Mesodermal cell (in vitro differentiated cells): ENCODE data around the gene KCNH3.

ENCODE experiments used
- H3K27ac ChIP-seq: 2 replicates; pipeline ENCODE4 v1.7.0; 2013; ENCODE audit warnings: mild to moderate bottlenecking, low read depth, low read length, moderate library complexity; ENCODE audit not compliant: severe bottlenecking
- H3K36me3 ChIP-seq: 2 replicates; pipeline ENCODE4 v1.7.1; 2013; ENCODE audit warnings: mild to moderate bottlenecking, low read length, moderate library complexity; ENCODE audit not compliant: control insufficient read depth, insufficient read depth
- H3K4me1 ChIP-seq: one replicate; pipeline ENCODE4 v1.7.1; 2013; ENCODE audit warnings: mild to moderate bottlenecking, low read length; ENCODE audit not compliant: insufficient read depth, control insufficient read depth, poor library complexity, severe bottlenecking
- H3K4me3 ChIP-seq: 2 replicates; pipeline ENCODE4 v1.7.0; 2013; ENCODE audit warnings: low read length, control low read depth, mild to moderate bottlenecking; ENCODE audit not compliant: insufficient read depth, poor library complexity, severe bottlenecking; ENCODE audit errors: extremely low read depth
- H3K9me3 ChIP-seq: 2 replicates; pipeline ENCODE4 v1.7.1; 2013; ENCODE audit warnings: mild to moderate bottlenecking, low read length, moderate library complexity; ENCODE audit not compliant: control insufficient read depth
- WGBS, 2 experiments: methylation state at CpG; one replicate each; pipeline ENCODE4 v1.1.5; 2013; ENCODE audit warnings: missing lambda C conversion rate in 2 of 2; ENCODE audit not compliant: insufficient coverage in 2 of 2; 5-methylcytosine and 5-hydroxymethylcytosine counted together

The KCNH3 gene

DNA sequence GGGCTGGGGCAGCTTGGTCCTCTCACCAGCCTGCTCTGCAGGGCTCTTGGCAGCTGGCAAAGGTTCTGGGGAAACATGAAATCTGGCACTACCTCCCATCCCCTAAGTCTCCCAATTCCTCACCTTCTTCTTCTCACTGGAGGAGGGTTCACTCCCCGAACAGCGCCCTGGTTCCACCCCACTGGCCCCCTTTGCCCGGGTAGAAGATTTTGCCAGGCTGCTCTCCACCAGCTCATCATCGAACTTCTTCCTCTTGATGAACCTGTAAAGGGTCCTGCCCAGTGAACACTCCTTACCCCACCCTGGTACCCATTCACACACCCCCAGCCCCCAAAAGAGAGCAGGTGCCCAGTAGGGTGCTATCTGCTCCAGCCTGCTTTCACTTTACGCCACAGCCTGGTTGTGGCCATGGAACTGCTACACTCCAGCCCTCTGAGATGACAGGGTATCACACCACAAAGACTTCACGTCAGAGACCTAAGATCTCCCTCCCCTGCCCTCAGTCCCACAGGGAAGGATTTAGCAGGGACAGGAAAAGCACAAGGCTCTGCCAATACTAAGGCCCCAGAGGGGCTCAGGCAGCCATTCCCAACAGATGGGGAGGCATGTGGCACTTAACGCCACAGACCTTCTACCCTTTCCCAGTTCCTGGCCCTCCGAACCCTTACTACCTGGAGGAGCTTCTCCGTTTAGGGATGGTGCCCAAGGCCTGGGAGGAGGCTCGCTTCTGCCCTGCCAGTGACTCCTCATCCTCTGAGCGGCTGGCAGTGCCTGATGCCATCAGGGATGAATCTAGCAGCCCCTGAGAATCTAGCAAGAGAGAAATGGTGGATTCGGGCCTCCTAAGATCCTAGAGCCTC lies 26.8 kb downstream of the KCNH3 start:
- Histone ChIP-seq H3K9me3 (no peaks in the 10 kb centered on the region), H3K4me1 (peaks cover 12% of the 10 kb centered on the region), H3K4me3 (no peak overlapping the region), H3K36me3 (peaks cover 59% of the 10 kb centered on the region), H3K27ac (no peak overlapping the region)
- 93 to 97% methylated on average over 7 to 11 of the region's 12 CpGs for WGBS, 2 experiments

DNA sequence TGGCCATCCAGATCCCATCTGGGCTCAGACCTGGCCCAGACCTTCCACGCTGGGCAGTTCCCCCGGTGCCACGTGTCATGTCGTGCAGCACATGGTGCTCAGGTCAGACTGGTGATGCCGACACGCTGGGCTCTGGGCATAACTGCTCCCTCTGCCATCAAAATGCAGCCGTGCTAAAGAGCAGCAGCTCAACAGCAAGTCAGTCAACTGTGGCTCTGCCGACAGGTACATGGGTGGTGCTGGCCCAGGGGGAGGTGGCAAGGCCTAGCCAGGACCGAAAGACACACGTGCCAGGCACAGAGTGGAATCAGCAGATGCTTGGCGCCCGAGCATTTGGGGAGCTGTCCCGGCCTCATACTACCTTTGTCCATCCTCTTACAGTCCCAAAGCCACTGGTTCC lies 27.5 kb downstream of the KCNH3 start:
- Histone ChIP-seq H3K4me3 (no peak overlapping the region), H3K4me1 (peaks cover 12% of the 10 kb centered on the region), H3K36me3 (peaks cover 58% of the 10 kb centered on the region), H3K27ac (no peak overlapping the region), H3K9me3 (no peaks in the 10 kb centered on the region)
- 96 to 97% methylated on average over 11 to 12 of the region's 13 CpGs for WGBS, 2 experiments

DNA sequence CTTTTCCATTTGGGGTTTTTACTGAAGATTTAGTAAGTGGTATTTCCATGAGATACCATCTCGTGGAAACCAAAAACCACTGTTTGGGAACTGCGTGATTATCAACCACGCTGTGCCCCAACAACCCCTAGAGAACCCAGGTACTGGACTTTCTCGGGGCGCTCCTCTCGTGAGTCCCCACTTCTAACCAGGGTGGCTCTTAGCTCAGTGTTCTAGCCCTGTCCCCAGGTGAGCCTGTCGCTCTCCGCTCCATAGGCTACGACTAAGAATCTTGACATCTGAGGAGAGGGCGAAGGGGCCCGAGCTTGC lies 28.4 kb downstream of the KCNH3 start:
- Histone ChIP-seq H3K4me3 (peak overlapping the region; percentile 92), H3K4me1 (peaks cover 12% of the 10 kb centered on the region), H3K27ac (no peak overlapping the region), H3K9me3 (no peaks in the 10 kb centered on the region), H3K36me3 (peaks cover 55% of the 10 kb centered on the region)
- 5 to 6% methylated on average over 7 to 11 of the region's 11 CpGs for WGBS, 2 experiments

DNA sequence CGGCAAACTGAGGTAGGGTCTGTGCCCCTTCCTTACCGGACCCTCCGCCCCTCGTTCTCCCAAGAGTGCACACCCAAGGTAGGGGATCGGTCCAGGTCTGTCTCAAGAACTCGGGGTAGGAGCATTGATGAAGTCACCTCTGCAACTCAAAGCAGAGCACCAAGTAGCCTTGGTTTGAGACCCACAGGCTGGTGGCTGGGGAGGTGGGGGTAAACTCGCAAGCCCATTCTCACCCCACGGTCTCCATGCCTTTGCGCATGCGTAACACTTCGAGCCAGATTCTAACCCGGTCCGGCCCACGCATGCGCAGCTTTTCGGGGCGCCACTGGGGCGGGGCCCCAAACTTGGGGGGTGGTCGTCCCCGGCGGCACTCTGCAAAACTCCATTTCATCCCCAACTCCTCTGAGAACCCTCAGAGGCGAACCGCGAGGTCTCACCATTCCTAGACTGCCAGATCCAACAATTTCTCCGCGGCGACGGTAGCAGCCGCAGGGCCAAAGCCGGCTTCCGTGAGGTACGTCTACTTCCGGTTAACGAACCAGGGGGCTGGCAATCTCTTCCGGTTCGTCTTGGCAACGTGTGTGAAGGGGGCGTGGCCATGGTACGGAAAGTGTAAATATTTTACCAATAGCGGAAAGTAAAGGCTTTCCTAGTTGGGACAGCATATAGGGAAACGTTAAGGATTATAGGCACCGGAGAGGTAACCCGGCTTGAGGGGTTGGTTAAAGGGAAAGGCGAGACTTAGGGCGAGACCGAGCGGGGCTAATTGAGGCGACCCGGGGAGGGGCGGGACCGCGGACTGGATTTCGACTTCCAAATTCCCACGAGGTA lies 29.0 kb downstream of the KCNH3 start, which contains the start of gene MCRS1:
TSS of gene MCRS1 (minus strand) at position 532 of the 831 bp plus-strand sequence. CDS start 1,411 bp downstream, outside the sequence.
- Histone ChIP-seq H3K4me3 (peak within 1 kb of the TSS; percentile 92), H3K9me3 (no peaks in the 10 kb centered on the region), H3K36me3 (peaks cover 53% of the 10 kb centered on the region), H3K4me1 (peaks cover 12% of the 10 kb centered on the region), H3K27ac (peak within 1 kb of the TSS; percentile 85)
- WGBS, 2 experiments, result 0 to 1% methylated on average over 38 to 50 of the region's 54 CpGs

DNA sequence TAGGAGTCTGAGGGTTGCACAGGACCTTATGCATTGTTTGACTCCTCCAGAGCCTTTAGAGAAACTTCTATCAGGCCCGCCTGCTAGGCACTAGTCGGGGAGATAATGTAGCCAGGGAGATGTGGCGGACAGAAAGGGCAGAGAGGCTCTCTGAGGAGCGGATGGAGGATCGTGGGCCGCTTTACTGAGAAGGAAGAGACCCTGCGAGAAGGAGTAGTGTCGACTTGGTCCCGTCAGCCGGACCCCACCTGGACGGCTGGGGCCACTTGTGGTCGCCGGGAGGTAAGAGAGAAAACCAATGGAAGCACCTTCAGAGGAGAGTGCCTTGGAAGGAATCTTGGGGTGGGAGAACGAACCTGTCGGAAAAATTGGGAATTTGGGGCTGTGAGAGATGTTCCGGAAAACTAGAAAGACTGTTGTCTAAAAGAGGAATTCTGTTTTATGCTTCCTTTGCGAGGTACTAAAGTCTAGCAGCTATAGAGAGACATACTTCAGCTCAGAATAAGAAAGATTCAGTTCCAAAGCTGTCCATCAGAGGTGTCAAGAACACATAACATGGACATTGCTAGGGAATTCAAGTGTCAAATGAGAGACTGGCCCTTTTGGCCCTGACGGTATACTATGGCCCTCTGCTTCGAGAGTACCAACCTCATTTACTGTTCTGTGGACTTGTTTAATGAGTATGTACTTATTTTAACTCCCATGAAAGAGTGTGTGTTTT lies 29.8 kb downstream of the KCNH3 start:
- peak overlapping the region; percentile 85 for H3K27ac ChIP-seq
- no peaks in the 10 kb centered on the region for H3K9me3 ChIP-seq
- WGBS, 2 experiments, result 1 to 2% methylated on average over 17 of the region's 19 CpGs
- peaks cover 49% of the 10 kb centered on the region for H3K36me3 ChIP-seq
- H3K4me1 ChIP-seq, result peaks cover 12% of the 10 kb centered on the region
- peak overlapping the region; percentile 92 for H3K4me3 ChIP-seq

DNA sequence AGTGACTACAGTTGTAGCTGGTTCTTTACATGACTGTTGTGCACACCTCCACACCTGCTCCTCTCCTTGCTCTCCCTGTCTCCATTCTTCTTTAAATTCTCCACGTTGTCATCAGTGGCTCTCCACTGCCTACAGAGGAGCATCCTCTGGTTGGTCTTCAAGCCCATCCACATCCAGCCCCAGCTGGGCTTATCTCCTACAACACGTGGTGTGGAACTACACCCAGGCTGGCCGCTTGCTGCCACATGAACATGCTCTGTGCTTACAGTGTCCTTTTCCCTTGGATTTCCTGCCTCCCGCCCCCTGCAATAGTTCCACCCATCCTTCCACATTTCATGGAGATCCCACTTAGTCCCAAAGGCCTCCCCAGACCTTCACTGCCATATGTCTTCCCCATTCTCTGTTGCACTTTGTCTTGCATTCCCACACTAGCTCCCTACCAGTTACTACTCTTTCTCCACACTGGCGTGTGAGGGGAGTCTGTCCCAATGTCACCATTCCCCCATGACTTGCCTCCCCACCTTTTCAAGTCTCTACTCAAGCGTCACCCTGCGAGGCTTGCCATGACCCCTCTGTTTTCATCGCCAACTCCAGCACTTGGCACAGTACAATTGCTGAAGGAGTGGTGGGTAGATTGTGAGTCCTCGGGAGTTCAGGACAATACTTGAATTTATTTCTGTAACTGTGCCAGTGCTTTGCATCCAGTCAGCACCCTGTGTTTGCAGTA lies 38.9 kb downstream of the KCNH3 start:
- Histone ChIP-seq H3K27ac (no peak overlapping the region), H3K4me1 (peaks cover 4% of the 10 kb centered on the region), H3K36me3 (peaks cover 42% of the 10 kb centered on the region), H3K4me3 (no peak overlapping the region), H3K9me3 (no peaks in the 10 kb centered on the region)
- WGBS, 2 experiments, result 95 to 96% methylated on average over 5 to 7 of the region's 9 CpGs

DNA sequence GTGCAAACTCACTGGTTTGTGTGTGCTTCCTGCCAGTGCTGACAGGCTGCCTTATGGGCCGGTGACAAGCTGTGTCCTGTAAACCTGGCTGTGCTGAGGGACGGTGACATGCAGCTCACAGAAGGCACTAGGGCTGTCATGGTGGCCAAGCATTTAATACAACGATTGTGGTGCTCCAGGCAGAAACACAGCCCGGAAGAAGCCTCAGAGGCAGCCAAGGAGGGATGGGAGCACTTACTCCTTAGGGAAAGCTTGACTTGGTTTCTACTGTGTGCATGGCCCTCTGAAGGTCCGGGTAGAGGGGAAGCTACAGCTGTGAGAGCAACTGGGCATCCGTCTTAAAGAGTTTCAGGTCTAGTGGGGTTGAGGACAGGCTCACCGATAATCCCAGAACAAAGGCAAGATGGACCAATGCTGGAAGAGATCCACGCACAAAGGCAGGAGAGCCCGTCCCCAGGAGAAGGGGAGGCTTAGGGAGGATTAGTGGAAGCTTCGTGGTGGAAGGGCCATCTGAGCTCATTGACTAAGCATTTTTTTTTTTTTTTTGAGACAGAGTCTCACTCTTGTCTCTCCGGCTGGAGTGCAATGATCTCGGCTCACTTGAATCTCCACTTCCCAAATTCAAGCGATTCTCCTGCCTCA lies 39.8 kb downstream of the KCNH3 start:
- H3K36me3 ChIP-seq, result peaks cover 45% of the 10 kb centered on the region
- no peak overlapping the region for H3K4me3 ChIP-seq
- 92 to 94% methylated on average over 12 to 13 of the region's 13 CpGs for WGBS, 2 experiments
- H3K9me3 ChIP-seq, result no peaks in the 10 kb centered on the region
- peaks cover 4% of the 10 kb centered on the region for H3K4me1 ChIP-seq
- no peak overlapping the region for H3K27ac ChIP-seq

DNA sequence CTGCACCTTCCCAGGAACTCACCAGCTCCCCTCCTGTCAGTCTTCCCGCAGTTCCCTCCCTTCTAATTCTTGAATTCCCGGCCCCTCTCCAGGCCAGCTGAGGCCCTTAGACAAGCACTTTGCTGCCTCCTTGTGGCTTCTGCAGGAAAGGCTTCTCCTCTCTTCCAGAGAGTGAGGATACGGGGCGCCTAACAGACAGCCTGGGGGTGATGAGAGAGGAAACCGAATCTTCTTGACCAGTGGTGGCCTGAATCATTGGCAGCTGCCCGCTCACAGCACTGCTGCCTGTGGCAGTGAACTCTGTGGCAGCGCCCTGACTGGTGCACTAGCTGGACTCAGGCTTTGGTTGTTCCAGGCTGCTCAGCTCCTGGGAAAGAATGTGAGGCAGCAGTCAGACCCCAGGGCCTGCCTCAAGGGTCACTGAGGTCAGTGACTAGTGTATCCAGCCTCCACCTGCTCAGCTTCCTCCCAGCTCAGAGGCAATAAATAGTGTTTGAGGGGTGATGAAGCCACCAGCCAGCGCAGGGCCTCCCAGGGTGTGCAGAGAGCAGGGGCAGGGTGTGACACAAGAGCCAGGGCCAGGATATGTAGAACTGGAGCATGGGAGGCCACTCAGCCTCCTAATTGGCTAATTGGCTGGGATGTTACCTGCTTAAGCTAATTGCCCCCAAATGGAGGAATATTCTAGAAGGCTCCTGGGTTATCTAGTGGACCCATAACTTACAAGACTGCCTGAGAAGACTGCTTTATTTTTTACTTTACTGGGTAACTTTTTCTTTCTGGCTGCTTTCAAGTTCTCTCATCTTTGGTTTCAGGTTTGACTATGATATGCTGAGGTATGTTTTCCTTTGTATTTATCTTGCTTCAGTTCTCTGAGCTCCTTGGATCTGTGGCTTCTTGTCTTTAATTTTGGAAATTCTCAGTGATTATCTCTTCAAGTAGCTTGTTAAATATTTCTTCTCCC lies 42.0 kb downstream of the KCNH3 start:
- Histone ChIP-seq H3K27ac (peak overlapping the region; percentile 49), H3K9me3 (no peaks in the 10 kb centered on the region), H3K36me3 (peaks cover 36% of the 10 kb centered on the region), H3K4me1 (peaks cover 4% of the 10 kb centered on the region), H3K4me3 (no peak overlapping the region)
- WGBS, 2 experiments, result 28 to 30% methylated on average over 6 to 7 of the region's 8 CpGs

DNA sequence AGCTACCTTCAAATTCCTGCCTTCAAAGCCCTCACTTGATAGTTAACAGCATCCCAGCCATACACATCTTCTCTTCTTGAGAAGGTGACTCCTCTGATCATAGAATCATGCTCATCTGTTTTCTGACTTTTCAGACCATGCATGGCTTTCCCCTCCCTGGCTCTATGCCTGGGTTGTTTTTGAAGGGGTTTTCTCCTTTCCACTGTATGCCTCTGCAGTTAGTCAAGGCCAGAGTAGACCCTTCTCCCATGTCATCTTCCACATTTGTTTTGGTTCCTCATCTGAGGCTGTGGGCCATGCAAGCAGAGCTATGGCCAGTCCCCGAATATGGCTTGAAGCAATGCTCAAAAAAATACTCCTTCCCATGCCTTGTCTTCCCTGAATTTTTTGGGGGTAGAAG lies 43.4 kb downstream of the KCNH3 start:
- peaks cover 4% of the 10 kb centered on the region for H3K4me1 ChIP-seq
- H3K27ac ChIP-seq, result no peak overlapping the region
- H3K36me3 ChIP-seq, result peaks cover 33% of the 10 kb centered on the region
- no peaks in the 10 kb centered on the region for H3K9me3 ChIP-seq
- H3K4me3 ChIP-seq, result no peak overlapping the region
- WGBS, 2 experiments, result 14 to 20% methylated on average over 1 of the region's 1 CpG
